Hepatocyte (in vitro differentiated cells): ENCODE results near the gene EDEM2. TPM values are rescaled to one million over a fixed set of nuclear protein-coding genes. Genes with fewer than 3 reads are reported as not detected.

Source experiments
- DNase-seq: peaks from one replicate; pipeline ENCODE4 v3.0.0-alpha.2; 2016; ENCODE audit warnings: low spot score
- H2AFZ ChIP-seq: fragments of 200-600 bp; sonication (generic); 2 replicates; pipeline ENCODE4 v1.6.0; 2016; ENCODE audit warnings: antibody characterized with exemption, mild to moderate bottlenecking
- H3K27ac ChIP-seq: fragments of 200-600 bp; sonication (generic); 2 replicates; pipeline ENCODE4 v1.5.1; 2016; ENCODE audit warnings: mild to moderate bottlenecking
- H3K27me3 ChIP-seq: fragments of 200-600 bp; sonication (generic); 2 replicates; pipeline ENCODE4 v1.6.1; 2016
- H3K36me3 ChIP-seq: fragments of 200-600 bp; sonication (generic); replicated peaks from 2 replicates; pipeline ENCODE4 v1.5.1; 2016; ENCODE audit warnings: low read depth; ENCODE audit not compliant: insufficient read depth
- H3K4me1 ChIP-seq: fragments of 200-600 bp; sonication (generic); 2 replicates; pipeline ENCODE4 v1.5.1; 2016; ENCODE audit warnings: mild to moderate bottlenecking, moderate library complexity; ENCODE audit not compliant: insufficient read depth
- H3K4me2 ChIP-seq: fragments of 200-600 bp; sonication (generic); 2 replicates; pipeline ENCODE4 v1.6.0; 2016
- H3K4me3 ChIP-seq: fragments of 200-600 bp; sonication (generic); 2 replicates; pipeline ENCODE4 v1.5.1; 2016; ENCODE audit warnings: mild to moderate bottlenecking
- H3K79me2 ChIP-seq: fragments of 200-600 bp; sonication (generic); 2 replicates; pipeline ENCODE4 v1.6.0; 2017; ENCODE audit warnings: mild to moderate bottlenecking
- H3K9me2 ChIP-seq: fragments of 200-600 bp; sonication (generic); replicated peaks from 2 replicates; pipeline ENCODE4 v1.6.0; 2017; ENCODE audit warnings: mild to moderate bottlenecking; ENCODE audit not compliant: insufficient read depth
- H3K9me3 ChIP-seq: fragments of 200-600 bp; sonication (generic); 2 replicates; pipeline ENCODE4 v1.5.1; 2016; ENCODE audit warnings: low read depth, mild to moderate bottlenecking
- H4K20me1 ChIP-seq: fragments of 200-600 bp; sonication (generic); 2 replicates; pipeline ENCODE4 v1.6.0; 2016; ENCODE audit warnings: mild to moderate bottlenecking; ENCODE audit not compliant: insufficient read depth, poor library complexity, severe bottlenecking
- EZH2 ChIP-seq: fragments of 200-600 bp; sonication (generic); IDR thresholded peaks from 2 replicates; pipeline ENCODE4 v1.6.1; 2016; ENCODE audit warnings: antibody characterized with exemption, mild to moderate bottlenecking, borderline replicate concordance
- EZH2phosphoT487 ChIP-seq: fragments of 200-600 bp; sonication (generic); IDR thresholded peaks from one replicate; pipeline ENCODE4 v1.6.1; 2018; ENCODE audit warnings: antibody characterized with exemption, mild to moderate bottlenecking, low read depth, moderate library complexity; ENCODE audit not compliant: unreplicated experiment, severe bottlenecking
- WGBS: methylation state at CpG from one replicate; pipeline ENCODE4 v1.1.6; 2016; ENCODE audit warnings: low lambda C conversion rate; ENCODE audit errors: missing lambda C conversion rate; 5-methylcytosine and 5-hydroxymethylcytosine counted together
- polyA plus RNA-seq: library from polyadenylated mRNA; unstranded; fragments of >200 nt; fragmentation: Nextera tagmentation; extraction: Ambion mirVana; gene quantifications from 2 replicates; pipeline ENCODE4 v1.2.1, GENCODE V29; 2016
- total RNA-seq: library from RNA; depleted of rRNA; stranded (reverse); fragments of >200 nt; gene quantifications from 2 replicates; pipeline ENCODE4 v1.2.3, GENCODE V29; 2014
- TF ChIP-seq, protein P1 (sequence below): fragments of 200-600 bp; sonication (generic); IDR thresholded peaks from 2 replicates; pipeline ENCODE4 v1.5.1; 2016; ENCODE audit warnings: antibody characterized with exemption, mild to moderate bottlenecking; ENCODE audit not compliant: poor library complexity

EDEM2 gene
- total and polyA plus RNA-seq, 2 experiments from 2014 or later, result 24.7 to 40.8 TPM

DNA sequence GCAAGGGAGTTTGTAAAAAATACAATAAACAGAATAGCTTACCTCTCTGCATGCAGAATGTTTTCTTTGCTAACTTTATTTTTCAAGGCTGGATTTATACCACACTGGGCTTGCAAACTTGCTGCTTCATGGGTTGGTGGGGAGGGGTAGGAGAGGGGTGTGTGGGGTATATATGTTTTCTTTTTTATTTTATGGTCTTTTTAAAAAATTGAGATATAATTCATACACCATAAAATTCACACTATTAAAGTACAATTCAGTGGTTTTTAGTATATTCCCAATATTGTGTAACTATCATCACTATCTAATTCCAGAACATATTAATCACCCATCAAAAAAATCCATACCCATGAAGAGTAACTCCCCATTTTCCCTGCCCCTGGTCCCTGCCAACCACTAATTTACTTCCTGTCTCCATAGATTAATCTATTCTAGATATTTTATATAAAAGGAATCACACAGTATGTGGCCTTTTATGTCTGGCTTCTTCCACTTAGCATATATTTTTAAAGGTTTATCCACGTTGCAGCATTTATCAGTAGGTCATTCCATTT, 40.2 kb downstream of the EDEM2 start:
- H3K27me3 ChIP-seq, result no peaks in the 10 kb centered on the region
- H3K4me3 ChIP-seq, result no peak overlapping the region
- DNase-seq, result no peak
- TF ChIP-seq EZH2 (no peak), EZH2phosphoT487 (no peak)
- TF ChIP-seq, protein P1, sequence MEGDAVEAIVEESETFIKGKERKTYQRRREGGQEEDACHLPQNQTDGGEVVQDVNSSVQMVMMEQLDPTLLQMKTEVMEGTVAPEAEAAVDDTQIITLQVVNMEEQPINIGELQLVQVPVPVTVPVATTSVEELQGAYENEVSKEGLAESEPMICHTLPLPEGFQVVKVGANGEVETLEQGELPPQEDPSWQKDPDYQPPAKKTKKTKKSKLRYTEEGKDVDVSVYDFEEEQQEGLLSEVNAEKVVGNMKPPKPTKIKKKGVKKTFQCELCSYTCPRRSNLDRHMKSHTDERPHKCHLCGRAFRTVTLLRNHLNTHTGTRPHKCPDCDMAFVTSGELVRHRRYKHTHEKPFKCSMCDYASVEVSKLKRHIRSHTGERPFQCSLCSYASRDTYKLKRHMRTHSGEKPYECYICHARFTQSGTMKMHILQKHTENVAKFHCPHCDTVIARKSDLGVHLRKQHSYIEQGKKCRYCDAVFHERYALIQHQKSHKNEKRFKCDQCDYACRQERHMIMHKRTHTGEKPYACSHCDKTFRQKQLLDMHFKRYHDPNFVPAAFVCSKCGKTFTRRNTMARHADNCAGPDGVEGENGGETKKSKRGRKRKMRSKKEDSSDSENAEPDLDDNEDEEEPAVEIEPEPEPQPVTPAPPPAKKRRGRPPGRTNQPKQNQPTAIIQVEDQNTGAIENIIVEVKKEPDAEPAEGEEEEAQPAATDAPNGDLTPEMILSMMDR, result no peak
- H3K4me2 ChIP-seq, result no peak overlapping the region
- no peaks in the 10 kb centered on the region for H3K36me3 ChIP-seq
- no peak overlapping the region for H3K27ac ChIP-seq
- no peaks in the 10 kb centered on the region for H3K79me2 ChIP-seq
- H3K9me3 ChIP-seq, result no peaks in the 10 kb centered on the region
- no peaks in the 10 kb centered on the region for H3K4me1 ChIP-seq
- H2AFZ ChIP-seq, result no peak overlapping the region
- 100% methylated on average over 1 of the region's 1 CpG for WGBS
- H3K9me2 ChIP-seq, result no peaks in the 10 kb centered on the region
- H4K20me1 ChIP-seq, result no peaks in the 10 kb centered on the region

DNA sequence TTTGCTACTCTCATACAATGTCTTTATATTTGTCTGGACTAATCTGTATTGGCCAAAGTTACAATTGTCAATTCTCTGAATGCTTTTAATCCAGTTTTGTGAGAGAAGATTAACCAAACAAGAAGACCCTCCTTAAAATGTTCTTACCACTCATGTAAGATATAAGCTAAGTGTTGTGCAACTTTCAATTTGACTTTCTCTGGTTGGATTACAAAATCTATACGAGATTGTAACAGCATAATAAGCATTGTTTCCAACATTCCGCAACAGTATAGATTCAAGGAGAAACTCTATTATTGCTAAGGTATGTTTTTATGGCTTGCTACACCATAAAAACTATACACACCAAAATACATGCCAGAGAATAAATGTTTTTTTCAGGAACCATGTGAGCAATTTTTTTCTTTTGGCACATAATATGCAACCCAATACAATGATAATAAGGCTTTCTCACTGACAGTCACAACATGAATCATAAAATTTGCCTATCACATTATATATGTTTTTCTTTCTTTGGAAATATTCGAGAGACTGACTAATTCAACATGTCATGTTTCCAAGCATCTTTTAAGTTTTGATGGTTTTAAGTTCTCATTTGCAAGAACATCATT, 42.3 kb downstream of the EDEM2 start:
- TF ChIP-seq EZH2phosphoT487 (no peak), EZH2 (no peak)
- TF ChIP-seq, protein P1, result no peak
- 88% methylated on average over 3 of the region's 3 CpGs for WGBS
- H3K9me2 ChIP-seq, result no peaks in the 10 kb centered on the region
- H3K4me2 ChIP-seq, result no peak overlapping the region
- no peaks in the 10 kb centered on the region for H3K36me3 ChIP-seq
- no peaks in the 10 kb centered on the region for H3K4me1 ChIP-seq
- no peak overlapping the region for H3K27ac ChIP-seq
- H3K79me2 ChIP-seq, result no peaks in the 10 kb centered on the region
- H3K27me3 ChIP-seq, result no peaks in the 10 kb centered on the region
- no peak overlapping the region for H3K4me3 ChIP-seq
- DNase-seq, result no peak
- no peaks in the 10 kb centered on the region for H4K20me1 ChIP-seq
- H2AFZ ChIP-seq, result no peak overlapping the region
- no peaks in the 10 kb centered on the region for H3K9me3 ChIP-seq

DNA sequence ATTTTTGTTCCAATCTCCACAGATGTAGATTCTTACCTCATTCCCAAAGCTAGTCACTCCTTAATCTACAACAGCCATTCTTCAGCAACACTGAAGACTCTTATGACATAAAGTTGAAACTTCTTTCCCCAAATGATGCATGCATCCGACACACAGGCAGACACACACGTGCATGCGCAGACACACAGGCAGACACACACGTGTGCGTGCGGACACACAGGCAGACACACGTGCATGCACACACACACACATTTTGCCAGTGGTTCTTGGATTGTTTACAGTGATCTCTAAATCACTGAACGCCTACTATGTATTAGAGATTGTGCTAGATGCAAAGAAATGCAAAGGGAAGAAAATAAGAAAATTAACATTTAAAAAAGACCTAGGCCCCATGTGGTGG, 45.5 kb downstream of the EDEM2 start:
- H3K27me3 ChIP-seq, result no peaks in the 10 kb centered on the region
- H3K36me3 ChIP-seq, result no peaks in the 10 kb centered on the region
- no peak for TF ChIP-seq EZH2
- TF ChIP-seq, protein P1, result no peak
- no peak for TF ChIP-seq EZH2phosphoT487
- no peak overlapping the region for H3K4me2 ChIP-seq
- H4K20me1 ChIP-seq, result no peaks in the 10 kb centered on the region
- no peaks in the 10 kb centered on the region for H3K79me2 ChIP-seq
- H3K9me2 ChIP-seq, result no peaks in the 10 kb centered on the region
- H3K4me1 ChIP-seq, result no peaks in the 10 kb centered on the region
- no peak overlapping the region for H3K4me3 ChIP-seq
- no peak overlapping the region for H2AFZ ChIP-seq
- H3K27ac ChIP-seq, result no peak overlapping the region
- WGBS, result 91% methylated on average over 8 of the region's 8 CpGs
- no peak for DNase-seq
- H3K9me3 ChIP-seq, result no peaks in the 10 kb centered on the region
